CD4-positive, alpha-beta T cell treated with Interleukin-6 at 100 ng/mL for 8 hours (primary cell): Measurements from ENCODE around the gene CDYL2.
A peak's percentile ranks its signal among the peaks of the same experiment; 100 is the strongest.
"Not testable (repeated sequence)": the region's sequence is repeated elsewhere in the genome, so short reads cannot be mapped to it uniquely, and the experiment has no call there.

ENCODE experiments used
- DNase-seq: peaks from one replicate; pipeline ENCODE4 v3.0.0-alpha.2; 2020; ENCODE audit warnings: mixed read lengths, low spot score

CDYL2 gene, protein sequence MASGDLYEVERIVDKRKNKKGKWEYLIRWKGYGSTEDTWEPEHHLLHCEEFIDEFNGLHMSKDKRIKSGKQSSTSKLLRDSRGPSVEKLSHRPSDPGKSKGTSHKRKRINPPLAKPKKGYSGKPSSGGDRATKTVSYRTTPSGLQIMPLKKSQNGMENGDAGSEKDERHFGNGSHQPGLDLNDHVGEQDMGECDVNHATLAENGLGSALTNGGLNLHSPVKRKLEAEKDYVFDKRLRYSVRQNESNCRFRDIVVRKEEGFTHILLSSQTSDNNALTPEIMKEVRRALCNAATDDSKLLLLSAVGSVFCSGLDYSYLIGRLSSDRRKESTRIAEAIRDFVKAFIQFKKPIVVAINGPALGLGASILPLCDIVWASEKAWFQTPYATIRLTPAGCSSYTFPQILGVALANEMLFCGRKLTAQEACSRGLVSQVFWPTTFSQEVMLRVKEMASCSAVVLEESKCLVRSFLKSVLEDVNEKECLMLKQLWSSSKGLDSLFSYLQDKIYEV

DNA sequence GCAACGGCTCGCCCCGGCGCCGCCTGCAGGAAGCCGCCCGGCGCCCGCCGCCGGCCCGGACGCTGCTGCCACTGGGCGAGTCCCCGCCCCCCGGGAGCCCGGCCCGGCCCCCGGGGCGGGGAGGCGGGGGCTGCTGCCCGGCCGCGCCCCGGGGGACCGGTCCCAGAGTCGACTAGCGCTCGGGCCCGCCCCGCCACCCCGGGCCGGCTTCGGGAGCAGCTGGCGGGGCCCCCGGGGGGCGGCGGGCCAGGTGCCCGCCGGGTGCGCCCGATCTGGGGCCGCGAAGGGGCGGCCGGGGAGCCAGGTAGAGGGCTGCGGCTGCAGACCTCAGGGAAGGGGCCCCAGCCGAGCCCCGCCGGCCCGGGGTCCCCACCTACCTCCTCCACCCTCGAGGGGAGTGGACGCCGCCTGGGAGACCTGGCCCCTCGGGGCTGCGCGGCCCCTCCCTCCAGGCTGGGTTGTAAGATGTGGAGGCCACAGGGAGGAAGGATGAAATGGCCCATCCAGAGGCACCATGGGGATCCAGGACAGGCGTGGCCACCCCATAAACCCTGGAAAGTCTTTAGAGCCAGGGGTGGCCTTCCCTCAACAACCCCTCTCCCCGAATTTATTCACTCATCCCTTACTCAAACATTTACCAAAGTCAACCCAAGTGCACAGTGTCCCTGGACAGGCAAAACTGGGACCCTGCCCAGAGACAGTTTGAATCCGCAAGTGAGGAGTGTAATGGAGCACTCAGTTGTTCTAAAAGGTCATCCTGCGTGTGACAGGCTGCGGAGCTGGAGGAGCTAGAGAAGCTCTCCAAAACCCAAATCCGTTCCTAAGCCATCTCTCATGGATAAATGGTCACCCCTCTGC, at the start of gene CDYL2:
Gene CDYL2, minus strand, starts transcription at position 73 of the 858 bp plus-strand sequence. CDS start 425 bp downstream, outside the sequence.
- peak; percentile 37 for DNase-seq

DNA sequence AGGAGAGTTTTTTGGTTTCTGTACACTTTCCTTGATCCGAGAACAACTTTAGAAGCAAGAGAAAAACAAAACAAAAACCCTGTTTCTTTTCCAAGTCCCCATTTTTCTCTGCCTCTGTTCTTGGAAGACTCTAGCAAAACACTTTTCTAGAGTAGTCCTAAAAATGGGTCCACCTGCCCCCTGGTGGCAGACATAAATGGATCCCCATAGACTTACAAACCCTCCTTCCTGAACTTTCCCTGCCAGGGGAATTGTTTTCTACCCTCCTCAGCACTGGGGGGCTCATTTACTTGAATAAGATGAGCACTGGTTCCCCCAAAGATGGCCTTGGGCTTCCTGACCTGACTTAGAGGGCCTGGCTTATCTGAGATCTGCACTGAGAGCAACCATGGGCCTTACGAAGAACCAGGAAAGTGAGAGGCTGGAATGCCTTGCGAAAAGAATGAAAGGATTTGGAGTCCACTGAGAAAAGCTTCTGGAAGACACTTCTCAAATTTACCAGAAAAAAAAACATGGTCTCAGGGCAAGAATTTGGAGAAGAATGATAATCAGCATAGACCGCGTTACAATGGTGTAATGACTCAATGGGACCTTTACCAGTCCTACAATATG, 48.0 kb upstream of the CDYL2 start:
- DNase-seq = no peak

DNA sequence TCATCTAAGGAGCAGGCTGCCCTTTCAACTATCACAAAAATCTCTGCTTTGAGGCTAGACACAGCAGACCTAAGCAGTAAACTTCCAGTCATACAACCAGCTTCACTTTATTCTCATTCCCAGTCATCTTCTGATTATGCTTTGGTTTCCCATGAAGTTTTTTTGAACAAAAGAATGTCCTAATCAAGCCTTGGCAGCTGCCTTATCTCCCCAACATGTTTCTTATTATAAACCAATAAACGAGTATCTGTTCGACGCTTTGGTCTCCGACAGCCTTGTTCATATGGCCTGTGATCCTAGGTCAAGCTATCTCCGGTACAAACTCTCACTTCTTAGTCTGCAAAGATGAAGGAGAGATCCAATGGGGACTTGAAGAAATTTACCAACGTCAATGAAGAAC, 47.4 kb upstream of the CDYL2 start:
- DNase-seq = no peak

DNA sequence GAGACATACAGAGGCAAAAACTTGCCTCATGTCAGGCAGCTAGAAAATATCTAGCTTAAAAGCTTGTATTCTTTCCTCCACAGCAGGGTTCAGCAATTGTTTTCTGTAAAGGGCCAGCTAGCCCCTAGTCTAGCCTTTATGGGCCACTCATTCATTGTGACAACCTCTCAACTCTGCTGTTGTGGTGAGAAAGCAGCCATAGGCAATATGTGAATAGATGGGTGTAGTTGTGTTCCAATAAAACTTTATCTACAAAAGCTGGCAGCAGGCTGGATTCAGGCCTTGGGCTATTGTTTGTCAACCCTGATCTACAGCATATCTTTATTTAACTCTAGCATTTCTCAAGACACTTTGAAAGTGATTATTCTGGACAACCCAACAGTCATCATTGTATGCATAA, 46.4 kb upstream of the CDYL2 start:
- DNase-seq = no peak

DNA sequence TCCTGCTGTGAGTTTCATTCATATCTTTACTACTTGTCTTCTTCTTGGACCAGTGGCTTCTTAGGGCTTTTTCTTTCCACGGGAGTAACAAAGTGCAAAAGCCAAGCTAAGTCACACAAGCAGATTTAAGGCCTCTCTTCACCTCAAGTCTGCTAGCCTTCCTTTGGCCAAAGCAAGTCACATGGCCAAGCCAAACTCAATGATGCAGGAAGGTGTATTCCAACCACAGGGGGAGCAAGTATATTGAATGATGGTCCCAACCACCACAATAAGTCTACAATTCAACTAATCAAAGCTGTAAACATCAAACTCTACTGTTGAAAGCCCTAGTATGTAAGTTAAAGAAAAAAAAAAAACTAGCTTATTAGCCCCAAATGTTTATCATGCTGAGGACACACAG, 44.5 kb upstream of the CDYL2 start:
- no peak for DNase-seq

- DNase-seq = no peak
Measured at GRCh38 chr16:80846680-80847079, 42.3 kb upstream of the CDYL2 start.

GRCh38 chr16:80846275-80846674, 41.9 kb upstream of the CDYL2 start:
- DNase-seq = no peak

- DNase-seq = no peak
Measured at GRCh38 chr16:80844395-80844794, 40.0 kb upstream of the CDYL2 start.

- no peak for DNase-seq
Measured at GRCh38 chr16:80841231-80841630, 36.8 kb upstream of the CDYL2 start.

DNA sequence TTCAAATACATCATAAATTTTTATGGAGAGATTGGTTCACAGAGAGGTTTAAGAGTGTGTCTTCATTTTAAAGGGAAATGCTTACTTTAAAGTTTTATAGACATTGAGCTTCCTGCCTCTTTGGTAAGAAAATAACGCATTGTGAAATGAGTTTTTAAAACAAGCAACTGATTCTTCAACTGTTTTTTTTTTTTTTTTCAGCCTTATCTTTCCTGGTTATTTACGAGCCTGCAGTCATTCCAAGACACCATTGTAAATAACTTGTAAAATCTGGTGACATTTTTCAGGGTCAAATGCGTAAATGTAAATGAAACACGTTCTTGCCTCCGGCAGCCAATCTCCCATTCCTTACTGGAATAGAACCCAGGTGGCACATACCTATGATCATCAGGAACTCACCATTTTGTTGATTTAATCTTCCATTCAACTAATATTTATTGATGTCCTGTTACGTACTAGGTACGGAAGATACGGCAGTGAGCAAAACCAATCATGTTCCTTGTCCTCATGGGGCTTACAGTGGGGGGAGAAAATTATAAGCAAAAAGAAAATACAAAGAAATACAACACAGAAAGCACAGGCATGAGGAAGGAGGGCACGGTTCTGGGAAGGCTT, 33.2 kb upstream of the CDYL2 start:
- no peak for DNase-seq

- no peak for DNase-seq
Measured at GRCh38 chr16:80836846-80837245, 32.4 kb upstream of the CDYL2 start.

GRCh38 chr16:80836202-80836601, 31.8 kb upstream of the CDYL2 start:
- DNase-seq = no peak

DNA sequence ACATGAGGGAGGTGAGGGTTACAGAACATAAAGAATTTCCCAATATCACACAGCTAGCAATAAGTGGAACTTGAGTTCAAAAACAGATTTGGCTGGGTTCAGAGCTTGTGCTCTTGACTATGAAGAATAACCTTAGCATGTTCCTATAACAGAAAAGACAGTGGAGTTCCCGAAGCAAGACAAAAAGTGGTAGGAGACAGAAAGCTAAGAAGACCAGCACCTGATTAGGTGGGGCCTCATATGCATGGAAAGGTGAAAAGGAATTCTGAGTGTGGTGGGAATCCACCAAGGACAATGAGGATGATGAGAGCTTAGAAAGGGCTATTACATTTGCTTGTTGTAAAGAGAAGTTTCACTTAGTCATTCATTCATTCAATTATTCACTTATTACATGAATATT, 26.6 kb upstream of the CDYL2 start:
- no peak for DNase-seq

DNA sequence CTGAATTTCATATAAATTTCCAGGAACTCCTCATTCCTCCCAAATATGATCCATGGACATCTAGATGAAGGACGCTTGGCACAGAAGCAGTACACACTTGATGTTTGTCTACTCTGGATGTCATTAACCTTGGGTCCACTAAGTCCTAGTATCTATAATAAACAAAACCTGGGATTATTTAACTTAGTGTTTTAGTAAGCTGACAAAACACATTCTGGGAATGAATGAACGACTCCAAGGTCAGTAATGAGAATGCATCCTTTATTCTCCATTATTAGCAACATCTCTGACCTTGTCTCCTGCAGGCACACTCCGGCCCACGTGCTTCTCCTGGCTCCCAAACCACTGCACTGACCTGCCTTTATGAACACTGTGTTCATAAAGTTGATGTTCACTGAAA, 24.1 kb upstream of the CDYL2 start:
- DNase-seq = no peak

DNA sequence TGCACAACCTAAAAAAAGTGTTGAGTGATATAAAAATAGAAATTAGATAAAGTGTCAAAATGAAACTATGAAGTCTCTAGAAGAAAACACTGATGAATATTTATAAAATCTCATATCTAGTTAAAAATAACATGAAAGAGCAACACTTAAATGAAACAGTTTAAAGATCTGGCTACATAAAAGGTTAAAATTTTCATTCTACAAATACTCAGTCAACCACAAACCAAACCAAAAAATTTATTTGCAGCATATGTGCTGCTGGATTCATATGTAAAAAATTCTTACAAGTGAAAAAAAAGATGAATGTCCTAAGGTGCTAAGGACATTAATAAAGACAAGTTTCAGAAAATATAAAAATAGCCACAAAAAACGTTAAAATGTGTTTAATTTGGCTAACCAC, 22.6 kb upstream of the CDYL2 start:
- no peak for DNase-seq

DNA sequence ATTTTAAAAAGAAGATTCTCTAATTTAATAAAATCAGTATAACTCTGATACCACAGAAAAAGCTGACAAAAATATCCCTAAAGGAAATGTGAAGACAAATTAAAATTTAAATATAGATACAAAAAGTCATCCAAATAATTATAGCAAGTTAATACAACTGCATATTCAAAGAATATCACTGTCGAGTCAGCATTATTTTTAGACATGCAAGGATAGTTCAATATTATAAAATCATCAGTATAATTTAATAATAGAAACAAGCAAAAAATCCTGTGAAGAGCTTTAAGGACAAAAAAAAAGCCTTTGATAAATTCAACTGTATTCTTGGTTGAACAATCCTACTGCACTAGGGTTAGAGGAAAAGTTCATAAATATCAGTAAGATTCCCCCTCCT, 21.0 kb upstream of the CDYL2 start:
- DNase-seq = no peak

DNA sequence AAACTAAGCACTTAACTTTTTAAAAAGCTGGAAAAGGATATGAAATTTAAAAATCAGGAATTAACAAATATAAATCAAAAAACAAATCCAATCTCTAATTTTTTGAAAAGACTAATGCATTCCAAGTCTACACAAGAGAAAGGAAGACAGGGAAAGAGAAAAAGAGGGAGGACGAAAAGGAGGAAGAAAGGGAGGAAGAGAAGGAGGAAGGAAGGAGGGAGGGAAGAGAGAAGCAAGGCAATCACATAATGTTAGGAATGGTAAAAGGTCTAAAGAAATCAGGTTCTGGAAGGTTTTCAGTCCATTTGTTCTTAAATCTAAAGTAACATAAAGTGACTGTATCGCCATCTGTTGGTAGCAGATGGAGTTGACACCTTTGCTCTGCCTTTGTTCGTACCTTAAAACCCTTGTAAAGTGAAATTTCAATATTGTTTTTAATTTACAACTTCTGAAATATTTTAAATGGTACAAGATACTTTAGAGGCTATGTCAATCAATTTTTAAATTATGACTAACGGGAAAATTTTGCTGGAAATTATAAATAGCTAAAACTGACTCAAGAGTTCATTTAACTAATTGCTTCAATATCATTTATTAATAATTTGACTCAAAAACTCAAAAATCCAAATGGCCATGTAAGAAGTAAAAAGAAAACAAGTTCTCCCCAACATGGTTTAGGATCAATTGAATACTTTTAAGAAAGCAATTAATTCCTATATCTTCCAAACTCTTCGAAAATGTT, 20.4 kb upstream of the CDYL2 start:
- DNase-seq = peak; percentile 47

GRCh38 chr16:80819988-80820387, 15.6 kb upstream of the CDYL2 start:
- DNase-seq = no peak

- no peak for DNase-seq
Measured at GRCh38 chr16:80816356-80816755, 12.0 kb upstream of the CDYL2 start.

- not testable (repeated sequence) for DNase-seq
Measured at GRCh38 chr16:80815278-80815677, 10.9 kb upstream of the CDYL2 start.

DNA sequence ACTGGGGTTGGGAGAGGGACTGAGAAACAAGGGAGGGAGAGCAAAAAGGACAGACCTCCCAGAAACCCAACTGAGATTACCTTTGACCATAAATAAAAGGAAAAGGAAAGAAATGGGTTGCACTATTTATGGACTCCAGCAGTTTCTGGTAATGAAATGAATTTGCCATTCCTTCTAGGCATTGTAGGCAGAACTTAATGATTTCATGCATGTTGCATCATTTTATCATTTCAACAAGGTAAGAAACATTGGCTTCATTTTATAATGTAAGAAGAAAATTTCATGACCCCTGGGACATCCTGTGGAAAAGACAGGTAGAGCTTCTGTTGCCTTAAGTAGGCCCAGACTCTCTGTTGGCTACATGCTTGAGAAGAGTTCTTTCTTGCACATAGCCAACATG, 8.2 kb upstream of the CDYL2 start:
- no peak for DNase-seq
